AG09319 (cell line): ENCODE results near the gene STX18.

Source experiments
- DNase-seq: peaks from one replicate; pipeline ENCODE4 v3.0.0-alpha.2; 2010; ENCODE audit warnings: low read depth; ENCODE audit errors: extremely low read depth
- TF ChIP-seq, protein P1 (sequence below): IDR thresholded peaks from 2 replicates; pipeline ENCODE4 v1.5.1; 2011; ENCODE audit warnings: low read depth, mild to moderate bottlenecking, inconsistent platforms, low read length, moderate library complexity

Gene STX18

DNA sequence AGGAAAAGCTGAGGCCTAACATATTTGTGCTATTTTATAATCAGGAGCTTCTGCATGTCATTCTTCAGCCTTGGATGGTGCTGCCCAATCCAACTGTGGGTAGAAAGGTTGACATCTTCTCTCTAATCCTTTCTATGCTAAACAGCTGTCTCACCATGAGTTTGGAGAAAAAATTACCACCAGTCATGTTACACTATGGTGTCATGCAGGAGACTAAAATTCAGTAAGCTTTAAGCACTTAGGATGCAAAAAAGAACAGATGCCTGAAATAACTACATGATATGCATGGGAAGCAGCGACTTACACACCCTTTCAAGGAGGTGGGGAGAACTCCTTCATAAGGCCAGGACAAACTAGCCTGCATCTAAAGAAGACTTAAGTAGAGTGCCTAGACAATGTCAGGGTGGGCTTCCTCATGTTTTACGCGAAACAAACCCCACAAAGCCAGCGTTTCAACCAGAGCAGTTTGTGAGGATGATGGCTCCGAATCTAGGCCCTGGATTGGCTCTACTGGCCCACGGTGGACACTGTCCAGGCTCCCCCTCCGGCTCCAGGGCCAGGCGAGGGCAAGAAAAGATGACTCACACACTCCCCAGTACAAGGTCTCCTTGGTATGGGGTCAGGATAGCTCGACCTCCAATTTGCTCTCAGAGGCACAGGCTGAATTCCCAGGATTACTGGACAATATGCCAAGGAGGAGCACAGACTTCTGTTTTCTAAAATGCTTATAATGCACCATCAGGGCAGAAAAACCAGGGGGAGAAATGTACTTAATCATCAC, 45.1 kb downstream of the STX18 start:
- no peak for DNase-seq
- TF ChIP-seq, protein P1, sequence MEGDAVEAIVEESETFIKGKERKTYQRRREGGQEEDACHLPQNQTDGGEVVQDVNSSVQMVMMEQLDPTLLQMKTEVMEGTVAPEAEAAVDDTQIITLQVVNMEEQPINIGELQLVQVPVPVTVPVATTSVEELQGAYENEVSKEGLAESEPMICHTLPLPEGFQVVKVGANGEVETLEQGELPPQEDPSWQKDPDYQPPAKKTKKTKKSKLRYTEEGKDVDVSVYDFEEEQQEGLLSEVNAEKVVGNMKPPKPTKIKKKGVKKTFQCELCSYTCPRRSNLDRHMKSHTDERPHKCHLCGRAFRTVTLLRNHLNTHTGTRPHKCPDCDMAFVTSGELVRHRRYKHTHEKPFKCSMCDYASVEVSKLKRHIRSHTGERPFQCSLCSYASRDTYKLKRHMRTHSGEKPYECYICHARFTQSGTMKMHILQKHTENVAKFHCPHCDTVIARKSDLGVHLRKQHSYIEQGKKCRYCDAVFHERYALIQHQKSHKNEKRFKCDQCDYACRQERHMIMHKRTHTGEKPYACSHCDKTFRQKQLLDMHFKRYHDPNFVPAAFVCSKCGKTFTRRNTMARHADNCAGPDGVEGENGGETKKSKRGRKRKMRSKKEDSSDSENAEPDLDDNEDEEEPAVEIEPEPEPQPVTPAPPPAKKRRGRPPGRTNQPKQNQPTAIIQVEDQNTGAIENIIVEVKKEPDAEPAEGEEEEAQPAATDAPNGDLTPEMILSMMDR: no peak

DNA sequence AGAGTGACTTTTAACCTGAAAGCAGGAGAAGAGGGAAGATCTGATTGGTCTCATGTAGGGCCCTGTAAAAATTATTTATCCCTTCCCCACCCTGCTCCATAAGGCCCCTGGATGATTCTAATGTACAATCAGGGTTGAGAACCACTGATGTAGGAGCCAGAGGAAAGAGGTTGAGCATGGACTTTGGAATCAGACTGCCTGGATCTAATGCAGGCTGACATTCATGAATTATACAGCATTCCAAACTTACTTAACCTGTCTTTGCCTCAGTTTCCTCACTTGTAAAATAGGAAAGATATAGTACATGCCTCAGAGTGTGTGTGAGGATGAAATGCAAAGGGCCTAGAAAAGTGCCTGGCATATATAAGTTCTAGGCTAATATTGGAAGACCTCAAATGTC, 47.0 kb downstream of the STX18 start:
- TF ChIP-seq, protein P1: no peak
- DNase-seq: no peak

DNA sequence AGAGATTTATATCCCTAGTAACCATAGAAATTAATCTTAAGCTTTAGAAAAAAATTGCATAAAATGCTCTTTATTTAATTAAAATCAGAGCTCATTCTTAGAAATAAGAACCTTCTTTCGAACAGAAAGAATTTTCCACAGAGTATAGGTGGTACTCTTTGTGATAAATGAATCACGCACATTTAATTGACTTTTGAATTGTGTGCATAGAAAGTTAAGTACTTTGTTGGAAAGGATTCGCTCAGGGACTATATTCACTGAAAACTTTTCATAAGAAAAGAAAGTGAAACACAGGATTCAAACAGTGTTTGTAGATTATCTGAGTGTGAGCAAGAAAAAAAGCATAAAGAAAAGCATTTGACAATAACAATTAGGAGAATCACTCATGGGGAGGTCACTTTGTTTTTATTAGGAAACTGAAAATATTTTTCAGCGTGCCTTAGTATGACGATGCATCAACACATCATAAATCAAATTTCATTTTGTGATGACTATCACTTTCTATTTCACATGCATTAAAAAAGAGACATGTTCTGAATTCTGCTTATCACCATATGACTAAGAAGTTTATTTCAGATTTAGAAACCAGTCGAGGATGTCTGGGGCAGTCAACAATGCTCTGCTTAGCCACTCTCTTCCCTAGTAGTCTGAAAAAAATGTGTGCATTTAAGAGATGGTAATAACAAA, 49.5 kb downstream of the STX18 start:
- TF ChIP-seq, protein P1: no peak
- DNase-seq: no peak

DNA sequence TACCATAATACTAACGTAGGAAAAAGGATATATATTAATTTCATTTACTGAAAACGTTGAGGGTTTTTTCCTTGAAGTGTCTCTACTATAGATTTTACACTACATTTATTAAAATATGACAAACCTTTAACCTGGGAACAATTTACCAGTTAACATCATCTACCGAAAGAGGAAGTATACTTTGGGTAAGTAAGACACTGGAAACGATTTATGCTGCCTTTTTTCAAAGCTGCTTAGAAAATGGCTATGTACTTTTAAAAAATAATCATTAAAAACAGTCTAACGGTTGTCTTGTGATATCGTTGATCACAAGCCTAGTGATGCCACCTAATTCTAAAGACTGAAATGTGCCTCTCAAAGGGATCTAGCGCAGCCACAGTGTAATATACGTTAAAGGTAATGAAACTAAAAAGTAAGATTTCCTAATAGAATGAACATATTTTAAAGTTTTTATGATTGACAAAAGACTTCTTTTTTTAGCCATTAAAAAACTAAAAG, 50.4 kb downstream of the STX18 start:
- TF ChIP-seq, protein P1: no peak

DNA sequence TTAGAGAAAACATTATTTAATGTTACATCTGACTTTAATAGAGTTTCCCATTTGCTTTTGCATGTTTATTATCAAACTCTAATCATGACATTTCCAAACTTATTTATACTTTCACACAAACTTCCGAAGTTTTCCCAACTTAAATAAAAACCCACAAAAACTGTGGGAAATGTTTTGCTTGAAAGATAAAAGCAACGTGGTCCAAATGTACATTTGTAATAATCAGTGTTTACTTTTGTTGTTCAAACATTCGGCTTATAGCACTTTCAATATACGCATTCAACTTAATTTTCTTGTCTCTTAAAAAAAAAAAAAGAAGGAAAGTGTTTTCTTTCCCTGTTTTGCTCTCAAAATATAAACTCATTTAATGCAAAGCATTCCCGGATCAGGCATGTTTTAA, 51.0 kb downstream of the STX18 start:
- TF ChIP-seq, protein P1: no peak
- no peak for DNase-seq

More for the DNA sequence above, 50.4 kb downstream of the STX18 start:
- no peak for DNase-seq

DNA sequence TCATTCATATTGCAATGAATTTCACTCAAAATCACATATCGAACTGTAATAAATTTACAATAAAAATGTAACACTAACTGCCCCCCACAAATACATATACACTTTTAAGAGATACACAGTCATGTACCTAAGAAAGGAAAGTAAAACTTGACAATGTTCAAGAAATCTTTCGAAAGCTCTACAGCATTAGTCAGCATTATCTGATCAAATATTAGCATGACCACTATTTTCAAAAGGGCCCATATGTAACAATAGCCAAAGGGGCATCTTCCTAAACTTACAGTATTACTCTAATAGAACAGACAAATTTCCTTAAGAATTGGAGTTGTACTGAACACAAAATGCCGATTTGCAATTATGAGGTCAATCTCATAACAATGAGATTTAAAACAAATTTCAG, 51.8 kb downstream of the STX18 start:
- TF ChIP-seq, protein P1: no peak
- no peak for DNase-seq
